Coronary artery (tissue), 2 donors: Measurements from ENCODE around the gene TNFRSF6B.

Experiments used
- DNase-seq: peaks from one replicate; pipeline ENCODE4 v3.0.0-alpha.2; 2017; ENCODE audit warnings: low spot score
- H3K27ac ChIP-seq, 2 donors: fragments of 200-600 bp; sonication (generic); one replicate each; pipeline ENCODE4 v1.5.1; 2016 to 2019
- H3K4me3 ChIP-seq: fragments of 200-600 bp; sonication (generic); 2 replicates; pipeline ENCODE4 v1.5.1; 2016; ENCODE audit warnings: mild to moderate bottlenecking, moderate library complexity
- TF ChIP-seq, protein P1 (sequence below): fragments of 200-600 bp; sonication (generic); IDR thresholded peaks from one replicate; pipeline ENCODE4 v1.5.1; 2019; ENCODE audit warnings: antibody characterized with exemption

TNFRSF6B gene

GRCh38 chr20:63653041-63653973, 43.1 kb upstream of the TNFRSF6B start, which contains the start of gene STMN3:
Gene STMN3 (minus strand): TSS chr20:63653424. CDS start chr20:63653345, 79 bp downstream.
- Histone ChIP-seq H3K27ac (peak within 1 kb of the TSS in 1 of 2 donors; percentile 63), H3K4me3 (peak within 1 kb of the TSS; percentile 80)
- DNase-seq: peak; percentile 85
- TF ChIP-seq, protein P1, sequence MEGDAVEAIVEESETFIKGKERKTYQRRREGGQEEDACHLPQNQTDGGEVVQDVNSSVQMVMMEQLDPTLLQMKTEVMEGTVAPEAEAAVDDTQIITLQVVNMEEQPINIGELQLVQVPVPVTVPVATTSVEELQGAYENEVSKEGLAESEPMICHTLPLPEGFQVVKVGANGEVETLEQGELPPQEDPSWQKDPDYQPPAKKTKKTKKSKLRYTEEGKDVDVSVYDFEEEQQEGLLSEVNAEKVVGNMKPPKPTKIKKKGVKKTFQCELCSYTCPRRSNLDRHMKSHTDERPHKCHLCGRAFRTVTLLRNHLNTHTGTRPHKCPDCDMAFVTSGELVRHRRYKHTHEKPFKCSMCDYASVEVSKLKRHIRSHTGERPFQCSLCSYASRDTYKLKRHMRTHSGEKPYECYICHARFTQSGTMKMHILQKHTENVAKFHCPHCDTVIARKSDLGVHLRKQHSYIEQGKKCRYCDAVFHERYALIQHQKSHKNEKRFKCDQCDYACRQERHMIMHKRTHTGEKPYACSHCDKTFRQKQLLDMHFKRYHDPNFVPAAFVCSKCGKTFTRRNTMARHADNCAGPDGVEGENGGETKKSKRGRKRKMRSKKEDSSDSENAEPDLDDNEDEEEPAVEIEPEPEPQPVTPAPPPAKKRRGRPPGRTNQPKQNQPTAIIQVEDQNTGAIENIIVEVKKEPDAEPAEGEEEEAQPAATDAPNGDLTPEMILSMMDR: no peak

GRCh38 chr20:63653974-63654668, 42.3 kb upstream of the TNFRSF6B start:
- DNase-seq: no peak
- peak overlapping the region in 1 of 2 donors; percentile 63 for H3K27ac ChIP-seq
- H3K4me3 ChIP-seq: peak overlapping the region; percentile 80
- TF ChIP-seq, protein P1: no peak

DNA sequence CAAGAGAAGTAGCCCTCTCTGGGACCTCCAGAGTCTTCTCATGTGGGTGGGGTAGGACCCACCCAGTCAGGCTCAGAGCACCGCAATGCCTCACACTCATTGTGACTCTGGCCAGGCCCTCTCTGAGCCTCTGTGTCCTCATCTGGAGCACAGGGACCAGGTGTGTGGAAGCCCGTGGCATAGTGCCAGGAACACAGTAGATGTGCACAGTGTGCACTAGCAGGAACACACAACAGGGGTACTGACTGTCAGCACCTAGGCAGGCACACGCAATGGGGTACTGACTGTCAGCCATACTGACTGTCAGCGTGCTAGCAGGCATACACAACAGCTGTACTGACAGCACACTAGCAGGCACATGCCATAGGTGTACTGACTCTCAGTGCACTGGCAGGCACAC, 41.2 kb upstream of the TNFRSF6B start:
- DNase-seq: no peak
- TF ChIP-seq, protein P1: no peak
- Histone ChIP-seq H3K4me3 (no peak overlapping the region), H3K27ac (no peak overlapping the region)

DNA sequence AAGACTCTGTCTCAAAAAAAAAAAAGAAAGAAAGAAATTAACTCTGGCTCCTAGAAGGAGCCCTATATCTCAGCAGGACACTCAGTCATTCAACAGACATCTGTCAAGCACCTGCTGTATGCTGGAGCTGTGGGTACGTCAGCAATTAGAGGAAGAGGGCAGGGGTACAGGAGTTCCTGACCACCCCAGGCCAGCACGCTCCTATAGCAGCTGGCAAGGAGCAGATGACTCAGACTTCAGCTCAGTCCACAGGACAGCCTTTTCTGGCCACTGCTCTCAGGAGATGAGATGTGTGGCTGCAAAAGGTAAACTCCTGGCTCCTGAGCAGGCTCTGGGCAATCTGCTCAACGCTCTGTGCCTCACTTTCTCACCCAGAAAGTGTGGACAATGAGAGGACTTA, 40.0 kb upstream of the TNFRSF6B start:
- Histone ChIP-seq H3K4me3 (no peak overlapping the region), H3K27ac (no peak overlapping the region)
- no peak for DNase-seq
- TF ChIP-seq, protein P1: no peak

DNA sequence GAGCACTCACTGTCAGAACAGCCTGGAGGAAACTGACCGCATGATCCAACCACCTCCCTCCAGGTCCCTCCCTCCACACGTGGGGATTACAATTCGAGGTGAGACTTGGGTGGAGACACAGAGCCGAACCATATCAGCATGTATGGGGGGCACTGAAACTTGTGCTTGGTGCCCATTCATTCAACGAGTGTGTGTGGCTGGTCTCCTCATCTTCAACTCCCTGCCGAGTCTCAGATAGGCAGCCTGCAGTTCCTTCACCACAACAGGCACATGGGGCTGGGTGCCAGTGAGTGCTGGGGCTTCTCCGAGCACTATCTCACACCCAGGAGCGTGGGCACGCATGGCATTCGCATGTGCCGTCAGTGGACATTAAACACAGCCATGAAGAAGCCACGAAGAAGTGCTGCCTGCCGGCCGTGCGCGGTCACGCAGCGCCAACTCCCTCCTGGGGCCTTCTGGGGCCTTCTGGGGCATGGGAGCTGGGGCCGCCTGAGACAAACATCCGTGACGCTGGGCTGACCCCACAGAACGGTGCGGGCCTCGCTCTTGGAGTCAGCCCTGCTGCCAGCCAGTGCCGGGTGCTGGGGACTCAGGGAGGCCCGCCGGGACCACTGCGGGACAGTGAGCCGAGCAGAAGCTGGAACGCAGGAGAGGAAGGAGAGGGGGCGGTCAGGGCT, 39.1 kb upstream of the TNFRSF6B start:
- no peak for DNase-seq
- Histone ChIP-seq H3K27ac (peak overlapping the region; percentile 77 to 88), H3K4me3 (peak overlapping the region; percentile 87)
- TF ChIP-seq, protein P1: no peak

- Histone ChIP-seq H3K4me3 (peak within 1 kb of the TSS; percentile 87), H3K27ac (peak within 1 kb of the TSS; percentile 77 to 88)
- DNase-seq: peak; percentile 95
- TF ChIP-seq, protein P1: no peak
Observed at GRCh38 chr20:63657937-63658748, 38.3 kb upstream of the TNFRSF6B start, which contains the start of gene RTEL1. Gene RTEL1 (plus strand): TSS chr20:63658312. CDS start chr20:63659403, 1,091 bp downstream.
